Smooth muscle cell (in vitro differentiated cells): ENCODE results near the gene TKT. TPM values are rescaled to one million over a fixed set of nuclear protein-coding genes. Genes with fewer than 3 reads are reported as not detected.

Experiments used
- DNase-seq: peaks from one replicate; lab custom pipeline; 2025; ENCODE audit not compliant: unreplicated experiment; lab: John Stamatoyannopoulos, UW
- H2AFZ ChIP-seq: fragments of 200-600 bp; sonication (generic); 2 replicates; pipeline ENCODE4 v1.6.0; 2016; ENCODE audit warnings: antibody characterized with exemption, low read depth, mild to moderate bottlenecking
- H3F3A ChIP-seq: fragments of 200-600 bp; sonication (generic); 2 replicates; pipeline ENCODE4 v1.6.0; 2017; ENCODE audit warnings: antibody characterized with exemption, low read depth
- H3K27ac ChIP-seq: fragments of 200-600 bp; sonication (generic); 2 replicates; pipeline ENCODE4 v1.5.1; 2016; ENCODE audit warnings: low read depth, mild to moderate bottlenecking
- H3K27me3 ChIP-seq: fragments of 200-600 bp; sonication (generic); 2 replicates; pipeline ENCODE4 v1.6.1; 2016; ENCODE audit warnings: low read depth, mild to moderate bottlenecking
- H3K36me3 ChIP-seq: fragments of 200-600 bp; sonication (generic); 2 replicates; pipeline ENCODE4 v1.5.1; 2016; ENCODE audit warnings: low read depth
- H3K4me1 ChIP-seq: fragments of 200-600 bp; sonication (generic); 2 replicates; pipeline ENCODE4 v1.5.1; 2016; ENCODE audit warnings: low read depth
- H3K4me2 ChIP-seq: fragments of 200-600 bp; sonication (generic); 2 replicates; pipeline ENCODE4 v1.6.0; 2016; ENCODE audit warnings: mild to moderate bottlenecking
- H3K4me3 ChIP-seq: fragments of 200-600 bp; sonication (generic); 2 replicates; pipeline ENCODE4 v1.5.1; 2016; ENCODE audit warnings: mild to moderate bottlenecking
- H3K79me2 ChIP-seq: fragments of 200-600 bp; sonication (generic); 2 replicates; pipeline ENCODE4 v1.6.0; 2016; ENCODE audit warnings: low read depth, mild to moderate bottlenecking
- H3K9ac ChIP-seq: fragments of 200-600 bp; sonication (generic); 2 replicates; pipeline ENCODE4 v1.6.0; 2016; ENCODE audit warnings: low read depth
- H3K9me3 ChIP-seq: fragments of 200-600 bp; sonication (generic); replicated peaks from 2 replicates; pipeline ENCODE4 v1.5.1; 2016; ENCODE audit warnings: low read depth
- H4K20me1 ChIP-seq: fragments of 200-600 bp; sonication (generic); 2 replicates; pipeline ENCODE4 v1.6.0; 2016; ENCODE audit warnings: low read depth
- CTCF ChIP-seq: fragments of 200-600 bp; sonication (generic); IDR thresholded peaks from 2 replicates; pipeline ENCODE4 v1.5.1; 2017; ENCODE audit warnings: borderline replicate concordance, mild to moderate bottlenecking, antibody characterized with exemption; ENCODE audit not compliant: insufficient read depth, poor library complexity, severe bottlenecking
- WGBS: methylation state at CpG from one replicate; pipeline ENCODE4 v1.1.7; 2016; ENCODE audit warnings: low lambda C conversion rate; 5-methylcytosine and 5-hydroxymethylcytosine counted together
- polyA plus RNA-seq: library from polyadenylated mRNA; unstranded; fragments of >200 nt; fragmentation: Nextera tagmentation; extraction: Ambion mirVana; gene quantifications from 2 replicates; pipeline ENCODE4 v1.2.1, GENCODE V29; 2016
- total RNA-seq: library from RNA; depleted of rRNA; stranded (reverse); fragments of >200 nt; gene quantifications from 2 replicates; pipeline ENCODE4 v1.2.3, GENCODE V29; 2014

The TKT gene
- total and polyA plus RNA-seq, 2 experiments from 2014 or later, result 124 to 138 TPM

- H3F3A ChIP-seq, result peaks cover 4% of the 10 kb centered on the region
- H3K4me1 ChIP-seq, result peaks cover 3% of the 10 kb centered on the region
- H3K4me3 ChIP-seq, result no peak overlapping the region
- H4K20me1 ChIP-seq, result no peaks in the 10 kb centered on the region
- H3K27ac ChIP-seq, result no peak overlapping the region
- H3K4me2 ChIP-seq, result no peak overlapping the region
- H3K9ac ChIP-seq, result no peak overlapping the region
- no peaks in the 10 kb centered on the region for H3K36me3 ChIP-seq
- no peak for DNase-seq
- H3K9me3 ChIP-seq, result no peaks in the 10 kb centered on the region
- WGBS, result 97% methylated on average over 13 of the region's 13 CpGs
- no peak for TF ChIP-seq CTCF
- H2AFZ ChIP-seq, result no peak overlapping the region
- no peaks in the 10 kb centered on the region for H3K27me3 ChIP-seq
- peaks cover 7% of the 10 kb centered on the region for H3K79me2 ChIP-seq
These were observed 24.0 kb downstream of the TKT start for GRCh38 chr3:53231532-53232511.

GRCh38 chr3:53230789-53231188 is 25.0 kb downstream of the TKT start:
- H3K4me3 ChIP-seq, result no peak overlapping the region
- no peaks in the 10 kb centered on the region for H3K27me3 ChIP-seq
- no peak for TF ChIP-seq CTCF
- H3K4me2 ChIP-seq, result no peak overlapping the region
- WGBS, result 98% methylated on average over 5 of the region's 5 CpGs
- no peaks in the 10 kb centered on the region for H4K20me1 ChIP-seq
- no peaks in the 10 kb centered on the region for H3F3A ChIP-seq
- DNase-seq, result no peak
- H3K36me3 ChIP-seq, result no peaks in the 10 kb centered on the region
- no peaks in the 10 kb centered on the region for H3K4me1 ChIP-seq
- H3K9ac ChIP-seq, result no peak overlapping the region
- H3K79me2 ChIP-seq, result peaks cover 7% of the 10 kb centered on the region
- no peak overlapping the region for H3K27ac ChIP-seq
- no peaks in the 10 kb centered on the region for H3K9me3 ChIP-seq
- no peak overlapping the region for H2AFZ ChIP-seq

DNA sequence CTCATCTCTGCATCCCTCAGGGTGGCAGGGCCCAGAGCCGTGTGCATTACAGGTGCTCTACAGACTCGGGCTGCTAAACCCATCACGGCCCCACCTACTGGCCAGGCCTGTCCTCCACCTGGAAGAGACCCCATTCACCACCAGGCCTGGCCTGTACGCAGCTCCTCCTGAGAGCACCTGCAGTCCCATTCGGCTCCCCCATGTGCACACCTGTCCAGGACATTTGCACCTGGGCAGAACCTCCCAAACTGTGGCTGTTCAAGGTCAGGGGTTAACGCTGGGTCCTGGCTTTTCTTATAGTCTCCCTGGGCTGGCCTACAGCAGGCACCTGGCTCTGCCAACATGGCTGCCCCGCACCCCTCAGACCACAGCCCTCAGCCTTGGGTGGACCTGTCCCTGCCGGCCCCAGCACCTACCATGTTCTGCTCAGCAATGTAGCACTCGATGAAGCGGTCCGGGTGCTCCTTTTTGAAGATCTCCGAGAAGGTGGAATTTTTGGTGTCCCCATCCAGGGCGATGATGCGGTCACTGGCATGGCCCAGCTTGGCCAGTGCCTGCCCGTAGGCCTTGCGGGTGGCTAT is 25.7 kb downstream of the TKT start:
- Histone ChIP-seq H3K27me3 (no peaks in the 10 kb centered on the region), H3K4me1 (no peaks in the 10 kb centered on the region), H3F3A (no peaks in the 10 kb centered on the region), H3K36me3 (no peaks in the 10 kb centered on the region), H3K9ac (no peak overlapping the region), H3K79me2 (peaks cover under 1% of the 10 kb centered on the region), H3K4me3 (no peak overlapping the region), H3K4me2 (no peak overlapping the region), H2AFZ (no peak overlapping the region), H3K27ac (no peak overlapping the region), H3K9me3 (no peaks in the 10 kb centered on the region), H4K20me1 (no peaks in the 10 kb centered on the region)
- WGBS, result 98% methylated on average over 16 of the region's 16 CpGs
- no peak for DNase-seq
- no peak for TF ChIP-seq CTCF
